GM12878 (cell line): Measurements from ENCODE around the gene GFM1. TPM values are rescaled to one million over a fixed set of nuclear protein-coding genes. Genes with fewer than 3 reads are reported as not detected.

Experiments
- ATAC-seq: fragments of 200-7000 bp; cut with Tn5 transposase; 3 replicates; pipeline ENCODE4 v1.9.1; 2020; ENCODE audit warnings: mild to moderate bottlenecking, moderate library complexity
- BruUV-seq: library from RNA; stranded (reverse); fragments of 400-500 nt; replicated peaks from 2 replicates; lab custom pipeline; 2021; lab: Mats Ljungman, UMichigan
- CTCF ChIA-PET: fragments of 300-600 bp; sonication (Branson Sonifier 250); formaldehyde crosslinking; extraction: SDS; loops from one replicate; lab custom pipeline; 2021; ENCODE audit warnings: inconsistent platforms; lab: Yijun Ruan, JAX
- POLR2A ChIA-PET: fragments of 350-600 bp; formaldehyde crosslinking; extraction: SDS; loops from one replicate; lab custom pipeline; 2021; ENCODE audit warnings: inconsistent platforms; lab: Charles Lee
- RAD21 ChIA-PET: fragments of 300-600 bp; sonication (Branson Sonifier 250); formaldehyde crosslinking; loops from one replicate; lab custom pipeline; 2023; ENCODE audit warnings: antibody characterized with exemption; ENCODE audit not compliant: unreplicated experiment; lab: Charles Lee
- SMC1A ChIA-PET: fragments of 300-600 bp; sonication (Branson Sonifier 250); formaldehyde crosslinking; loops from one replicate; lab custom pipeline; 2023; ENCODE audit not compliant: unreplicated experiment, uncharacterized antibody; lab: Charles Lee
- DNase-seq: peaks from one replicate; pipeline ENCODE4 v3.0.0-alpha.2; 2011; ENCODE audit warnings: low read depth, low spot score
- FAIRE-seq: peaks from 3 replicates; lab custom pipeline; 2011; peaks lifted over from hg19 to GRCh38; lab: Jason Lieb, UNC
- H2AFZ ChIP-seq: 2 replicates; pipeline ENCODE4 v1.6.0; 2011; ENCODE audit warnings: low read depth, low read length, control low read depth; ENCODE audit not compliant: control insufficient read depth
- H3K27ac ChIP-seq: 2 replicates; pipeline ENCODE4 v1.5.1; 2011; ENCODE audit warnings: control low read depth; ENCODE audit not compliant: control insufficient read depth, insufficient read depth
- H3K27me3 ChIP-seq, 2 experiments: replicated peaks in 1 of 2; 2 replicates each; pipeline versions ENCODE4 v1.6.0 to v1.6.1; 2011; ENCODE audit warnings: low read length in 1 of 2; ENCODE audit not compliant: control insufficient read depth in 2 of 2, insufficient read depth in 2 of 2
- H3K36me3 ChIP-seq, 2 experiments: 2 replicates each; pipeline ENCODE4 v1.5.1; 2011; ENCODE audit warnings: low read length in 1 of 2; ENCODE audit not compliant: control insufficient read depth in 2 of 2, insufficient read depth in 2 of 2
- H3K4me1 ChIP-seq: 2 replicates; pipeline ENCODE4 v1.6.1; 2011; ENCODE audit warnings: mild to moderate bottlenecking, low read length, moderate library complexity, mixed read lengths; ENCODE audit not compliant: control insufficient read depth, insufficient read depth
- H3K4me2 ChIP-seq: 2 replicates; pipeline ENCODE4 v1.6.0; 2011; ENCODE audit warnings: control low read depth; ENCODE audit not compliant: control insufficient read depth, insufficient read depth
- H3K4me3 ChIP-seq: fragments of 200-600 bp; sonication (generic); 2 replicates; pipeline ENCODE4 v1.5.1; 2016
- H3K79me2 ChIP-seq: 2 replicates; pipeline ENCODE4 v1.6.0; 2011; ENCODE audit warnings: low read length; ENCODE audit not compliant: control insufficient read depth, insufficient read depth
- H3K9ac ChIP-seq: 2 replicates; pipeline ENCODE4 v1.8.0; 2011; ENCODE audit warnings: low read length, control low read depth, mixed read lengths; ENCODE audit not compliant: control insufficient read depth, insufficient read depth
- H3K9me3 ChIP-seq: replicated peaks from 3 replicates; pipeline ENCODE4 v1.5.1; 2011; ENCODE audit warnings: mild to moderate bottlenecking, low read length; ENCODE audit not compliant: control insufficient read depth, insufficient read depth
- H4K20me1 ChIP-seq: 2 replicates; pipeline ENCODE4 v1.6.0; 2011; ENCODE audit not compliant: control insufficient read depth, insufficient read depth
- HSF1 ChIP-seq: fragments of 150-350 bp; IDR thresholded peaks from 2 replicates; pipeline ENCODE4 v1.6.1; 2014; ENCODE audit warnings: mild to moderate bottlenecking, low read depth, low read length
- MTA2 ChIP-seq: fragments of 450-650 bp; IDR thresholded peaks from 2 replicates; pipeline ENCODE4 v1.6.1; 2016; ENCODE audit warnings: low read depth, mild to moderate bottlenecking, moderate library complexity
- NFXL1 ChIP-seq: fragments of 450-650 bp; IDR thresholded peaks from 2 replicates; pipeline ENCODE4 v1.6.1; 2017; ENCODE audit warnings: antibody characterized with exemption, mild to moderate bottlenecking, borderline replicate concordance
- PAX8 ChIP-seq: fragments of 450-650 bp; IDR thresholded peaks from 2 replicates; pipeline ENCODE4 v1.6.1; 2017; ENCODE audit warnings: mild to moderate bottlenecking, moderate library complexity
- STAT3 ChIP-seq: IDR thresholded peaks from 2 replicates; pipeline ENCODE4 v1.6.1; 2011; ENCODE audit warnings: low read depth, low read length, improper control_type of control experiment
- ZBTB4 ChIP-seq: fragments of 450-650 bp; formaldehyde crosslinking; IDR thresholded peaks from 2 replicates; pipeline ENCODE4 v1.4.0; 2022; ENCODE audit warnings: mild to moderate bottlenecking, moderate library complexity
- ZNF274 ChIP-seq: IDR thresholded peaks from one replicate; pipeline ENCODE4 v1.8.0; 2011; ENCODE audit not compliant: insufficient read length, insufficient read depth
- WGBS: methylation state at CpG from one replicate; pipeline ENCODE4 v1.1.6; 2016; ENCODE audit warnings: low lambda C conversion rate; ENCODE audit not compliant: insufficient replicate concordance, insufficient coverage; ENCODE audit errors: missing lambda C conversion rate; 5-methylcytosine and 5-hydroxymethylcytosine counted together
- in situ Hi-C: fragments of 300-500 bp; cut with MboI; formaldehyde crosslinking; loops from 9 replicates; pipeline ENCODE4 v1.14.3; 2018; ENCODE audit warnings: mixed read lengths
- intact Hi-C: fragments of 100-400 bp; cut with micrococcal nuclease; formaldehyde crosslinking; loops from one replicate; pipeline ENCODE4 v1.14.2; 2022; ENCODE audit not compliant: unreplicated experiment
- polyA plus RNA-seq, 11 experiments: library from polyadenylated mRNA; depleted of rRNA in 4 of 11; unstranded in 6 of 11; stranded (reverse) in 5 of 11; fragments of >200 nt; fragmentation: Nextera tagmentation in 4 of 11; fragmentation: Illumina TruSeq in 1 of 11; extraction: Ambion mirVana in 4 of 11; extraction: Trizol in 1 of 11; gene quantifications; 1 replicate in 1 of 11; 2 replicates in 10 of 11; pipeline versions ENCODE4 v1.2.1 to v1.2.3, GENCODE V29; 2011 to 2016; ENCODE audit warnings: inconsistent platforms in 2 of 11, missing spikeins in 2 of 11, low read depth in 1 of 11
- small RNA-seq: library from RNA; depleted of rRNA; stranded (forward); fragments of <200 nt; gene quantifications from one replicate; pipeline ENCODE3, GENCODE V24; 2014
- total RNA-seq, 4 experiments: library from RNA; depleted of rRNA in 3 of 4; stranded (reverse); fragments of >200 nt in 3 of 4; fragmentation: Illumina TruSeq in 1 of 4; extraction: Trizol in 1 of 4; gene quantifications; 2 replicates each; pipeline versions ENCODE4 v1.2.1 to v1.2.3, GENCODE V29; 2013 to 2021

The GFM1 gene
- total and polyA plus RNA-seq, 10 of the 15 experiments (the other 5 are each of a cell fraction or from before 2014, with no cell fraction given): 36.9 to 87.2 (median 57.3) TPM

GRCh38 chr3:158739661-158740060 is 95.3 kb downstream of the GFM1 start:
- 93% methylated on average over 3 of the region's 3 CpGs for WGBS
- in situ Hi-C loops (no loop called here), intact Hi-C loops (no loop called here)
- Histone ChIP-seq H3K27ac (no peak overlapping the region), H4K20me1 (no peaks in the 10 kb centered on the region), H3K9ac (no peak overlapping the region), H3K4me1 (no peaks in the 10 kb centered on the region), H3K9me3 (no peaks in the 10 kb centered on the region), H3K27me3 (no peaks in the 10 kb centered on the region), H3K4me3 (no peak overlapping the region), H3K4me2 (no peak overlapping the region), H3K79me2 (no peaks in the 10 kb centered on the region), H2AFZ (no peak overlapping the region), H3K36me3 (no peaks in the 10 kb centered on the region)
- POLR2A ChIA-PET: no interaction called here
- ATAC-seq: no peak
- FAIRE-seq: no peak
- CTCF ChIA-PET: no interaction called here
- SMC1A ChIA-PET: no interaction called here
- no peak for TF ChIP-seq HSF1
- TF ChIP-seq MTA2: no peak
- no peak for TF ChIP-seq STAT3
- no peak for TF ChIP-seq ZBTB4
- TF ChIP-seq NFXL1: no peak
- no peak for TF ChIP-seq ZNF274
- no peak for TF ChIP-seq PAX8
- BruUV-seq: no TSS peak
- RAD21 ChIA-PET: no interaction called here
- no peak for DNase-seq

Small RNAs within 50 kb of the gene (small RNA-seq; reads per million reads assigned to genes)
- gene AC025033.1 (not detected), gene AC080013.6 (not detected)

Other genes with a start within 250 kb of the GFM1 start
- gene MLF1, start 73.3 kb upstream of the GFM1 start, total RNA-seq (2014; rRNA removed): 0.16 TPM in 1 of 2 replicates, not detected in the other
- gene MLF1, start 73.3 kb upstream of the GFM1 start, total RNA-seq (2014; rRNA removed; fragmentation: Illumina TruSeq; extraction: Trizol): 0.23 and 0.27 TPM in 2 replicates
- gene MLF1, start 73.3 kb upstream of the GFM1 start, total RNA-seq (2021): 0.48 and 0.51 TPM in 2 replicates
- gene MLF1, start 73.3 kb upstream of the GFM1 start, polyA plus RNA-seq (2011; rRNA removed): 0.69 and 0.82 TPM in 2 replicates
- gene MLF1, start 73.3 kb upstream of the GFM1 start, polyA plus RNA-seq (2014; fragmentation: Illumina TruSeq; extraction: Trizol): 0.31 and 1.1 TPM in 2 replicates
- under 1 TPM; 0.39 to 0.42 TPM for gene MLF1, start 73.3 kb upstream of the GFM1 start, polyA plus RNA-seq (2014; fragmentation: Nextera tagmentation; extraction: Ambion mirVana)
- gene MLF1, start 73.3 kb upstream of the GFM1 start, polyA plus RNA-seq (2014; rRNA removed): 0.19 and 0.38 TPM in 2 replicates
- under 1 TPM in 1 of 2 experiments, not detected in 1; 0.59 TPM for gene MLF1, start 73.3 kb upstream of the GFM1 start, polyA plus RNA-seq (2016; fragmentation: Nextera tagmentation; extraction: Ambion mirVana)
- gene LXN, start 28.1 kb downstream of the GFM1 start, total RNA-seq (2014; rRNA removed): 16.2 and 18.5 TPM in 2 replicates
- 19.9 and 20.3 TPM in 2 replicates for gene LXN, start 28.1 kb downstream of the GFM1 start, total RNA-seq (2014; rRNA removed; fragmentation: Illumina TruSeq; extraction: Trizol)
- 9.3 and 10.7 TPM in 2 replicates for gene LXN, start 28.1 kb downstream of the GFM1 start, total RNA-seq (2021)
- 12.0 and 20.9 TPM in 2 replicates for gene LXN, start 28.1 kb downstream of the GFM1 start, polyA plus RNA-seq (2011; rRNA removed)
- gene LXN, start 28.1 kb downstream of the GFM1 start, polyA plus RNA-seq (2014; fragmentation: Illumina TruSeq; extraction: Trizol): 20.5 and 22.7 TPM in 2 replicates
- gene LXN, start 28.1 kb downstream of the GFM1 start, polyA plus RNA-seq (2014; fragmentation: Nextera tagmentation; extraction: Ambion mirVana): 10 to 100 TPM; 30.7 to 45.0 TPM
- 18.4 and 19.7 TPM in 2 replicates for gene LXN, start 28.1 kb downstream of the GFM1 start, polyA plus RNA-seq (2014; rRNA removed)
- 10 to 100 TPM; 20.4 to 21.8 TPM for gene LXN, start 28.1 kb downstream of the GFM1 start, polyA plus RNA-seq (2016; fragmentation: Nextera tagmentation; extraction: Ambion mirVana)
- gene RARRES1, start 87.9 kb downstream of the GFM1 start, total RNA-seq (2014; rRNA removed): 0.05 TPM in 1 of 2 replicates, not detected in the other
- gene RARRES1, start 87.9 kb downstream of the GFM1 start, total RNA-seq (2014; rRNA removed; fragmentation: Illumina TruSeq; extraction: Trizol): not detected in 2 replicates
- 0.16 TPM in 1 of 2 replicates, not detected in the other for gene RARRES1, start 87.9 kb downstream of the GFM1 start, total RNA-seq (2021)
- not detected in 2 replicates for gene RARRES1, start 87.9 kb downstream of the GFM1 start, polyA plus RNA-seq (2011; rRNA removed)
- not detected in 2 replicates for gene RARRES1, start 87.9 kb downstream of the GFM1 start, polyA plus RNA-seq (2014; fragmentation: Illumina TruSeq; extraction: Trizol)
- gene RARRES1, start 87.9 kb downstream of the GFM1 start, polyA plus RNA-seq (2014; fragmentation: Nextera tagmentation; extraction: Ambion mirVana): under 1 TPM in 1 of 2 experiments, not detected in 1; 0.02 TPM
- not detected in 2 replicates for gene RARRES1, start 87.9 kb downstream of the GFM1 start, polyA plus RNA-seq (2014; rRNA removed)
- under 1 TPM; 0.63 to 0.83 TPM for gene RARRES1, start 87.9 kb downstream of the GFM1 start, polyA plus RNA-seq (2016; fragmentation: Nextera tagmentation; extraction: Ambion mirVana)
- gene MFSD1, start 157.5 kb downstream of the GFM1 start, total RNA-seq (2014; rRNA removed): 36.1 and 43.8 TPM in 2 replicates
- 24.3 and 25.1 TPM in 2 replicates for gene MFSD1, start 157.5 kb downstream of the GFM1 start, total RNA-seq (2014; rRNA removed; fragmentation: Illumina TruSeq; extraction: Trizol)
- gene MFSD1, start 157.5 kb downstream of the GFM1 start, total RNA-seq (2021): 21.1 and 25.3 TPM in 2 replicates
- 32.0 and 37.2 TPM in 2 replicates for gene MFSD1, start 157.5 kb downstream of the GFM1 start, polyA plus RNA-seq (2011; rRNA removed)
- gene MFSD1, start 157.5 kb downstream of the GFM1 start, polyA plus RNA-seq (2014; fragmentation: Illumina TruSeq; extraction: Trizol): 22.5 and 27.3 TPM in 2 replicates
- gene MFSD1, start 157.5 kb downstream of the GFM1 start, polyA plus RNA-seq (2014; fragmentation: Nextera tagmentation; extraction: Ambion mirVana): 10 to 100 TPM in 1 of 2 experiments, 1 to 10 TPM in 1; 7.3 to 14.6 TPM
- gene MFSD1, start 157.5 kb downstream of the GFM1 start, polyA plus RNA-seq (2014; rRNA removed): 26.5 and 33.3 TPM in 2 replicates
- 10 to 100 TPM; 40.8 to 41.7 TPM for gene MFSD1, start 157.5 kb downstream of the GFM1 start, polyA plus RNA-seq (2016; fragmentation: Nextera tagmentation; extraction: Ambion mirVana)